ENCODE results near the gene RTF1.
A peak's percentile ranks its signal among the peaks of the same experiment; 100 is the strongest.
"Not testable (repeated sequence)": the region's sequence is repeated elsewhere in the genome, so short reads cannot be mapped to it uniquely, and the experiment has no call there.

RTF1 gene

GRCh38 chr15:41416742-41417417, at the start of gene RTF1:
TSS of gene RTF1 (plus strand) at chr15:41417095. CDS start at chr15:41417116, 21 bp downstream.
- no peak for DNase-seq (ENCODE audit: low read depth, low spot score)
- H3K27ac ChIP-seq, result no peak within 1 kb of the TSS; the same call in 1 of the 2 replicates
- no peaks in the 10 kb centered on the region for H3K9me3 ChIP-seq (ENCODE audit: low read depth, low read length)
- H3K4me3 ChIP-seq, result peak within 1 kb of the TSS; percentile 99
- no peak for TF ChIP-seq FOXP2 (optimal IDR thresholded peaks at IDR 0.05; ENCODE audit: control extremely low read depth, extremely low read length, insufficient read depth)
- peak; percentile 97 for TF ChIP-seq POLR2AphosphoS5 (IDR thresholded peaks at IDR 0.05; ENCODE audit: borderline replicate concordance, low read depth, low read length)
- no peaks in the 10 kb centered on the region for H3K36me3 ChIP-seq (ENCODE audit: insufficient read depth, low read length)
- H3K9ac ChIP-seq (ENCODE audit: insufficient read length), result peak within 1 kb of the TSS; percentile 96

GRCh38 chr15:41367418-41367817, 49.5 kb upstream of the RTF1 start:
- no peaks in the 10 kb centered on the region for H3K9me3 ChIP-seq (ENCODE audit: low read depth, low read length)
- H3K4me3 ChIP-seq, result no peak overlapping the region
- DNase-seq (ENCODE audit: low read depth, low spot score), result no peak
- peaks cover 92% of the 10 kb centered on the region for H3K36me3 ChIP-seq (ENCODE audit: insufficient read depth, low read length)
- TF ChIP-seq POLR2AphosphoS5 (IDR thresholded peaks at IDR 0.05; ENCODE audit: borderline replicate concordance, low read depth, low read length) (no peak), EZH2 (IDR thresholded peaks at IDR 0.05) (no peak), FOXP2 (optimal IDR thresholded peaks at IDR 0.05; ENCODE audit: control extremely low read depth, extremely low read length, insufficient read depth) (no peak)
- no peak overlapping the region for H3K27ac ChIP-seq
- no peak overlapping the region for H3K9ac ChIP-seq (ENCODE audit: insufficient read length)

GRCh38 chr15:41377978-41378377, 38.9 kb upstream of the RTF1 start:
- no peak overlapping the region for H3K4me3 ChIP-seq
- no peak for TF ChIP-seq POLR2AphosphoS5 (IDR thresholded peaks at IDR 0.05; ENCODE audit: borderline replicate concordance, low read depth, low read length)
- TF ChIP-seq FOXP2 (optimal IDR thresholded peaks at IDR 0.05; ENCODE audit: control extremely low read depth, extremely low read length, insufficient read depth), result no peak
- no peak for TF ChIP-seq EZH2 (IDR thresholded peaks at IDR 0.05)
- no peak overlapping the region for H3K9ac ChIP-seq (ENCODE audit: insufficient read length)
- DNase-seq (ENCODE audit: low read depth, low spot score), result no peak
- no peaks in the 10 kb centered on the region for H3K9me3 ChIP-seq (ENCODE audit: low read depth, low read length)
- peaks cover 73% of the 10 kb centered on the region for H3K36me3 ChIP-seq (ENCODE audit: insufficient read depth, low read length)
- no peak overlapping the region for H3K27ac ChIP-seq

- not testable (repeated sequence) for H3K9ac ChIP-seq (ENCODE audit: insufficient read length); DNase-seq (ENCODE audit: low read depth, low spot score); H3K9me3 ChIP-seq (ENCODE audit: low read depth, low read length); H3K27ac ChIP-seq; H3K4me3 ChIP-seq
- peaks cover 22% of the 10 kb centered on the region for H3K36me3 ChIP-seq (ENCODE audit: insufficient read depth, low read length)
These were observed 32.7 kb upstream of the RTF1 start for GRCh38 chr15:41383974-41384749.

GRCh38 chr15:41387646-41388045, 29.2 kb upstream of the RTF1 start:
- no peaks in the 10 kb centered on the region for H3K9me3 ChIP-seq (ENCODE audit: low read depth, low read length)
- H3K4me3 ChIP-seq, result no peak overlapping the region
- no peak for TF ChIP-seq POLR2AphosphoS5 (IDR thresholded peaks at IDR 0.05; ENCODE audit: borderline replicate concordance, low read depth, low read length)
- TF ChIP-seq EZH2 (IDR thresholded peaks at IDR 0.05), result no peak
- TF ChIP-seq FOXP2 (optimal IDR thresholded peaks at IDR 0.05; ENCODE audit: control extremely low read depth, extremely low read length, insufficient read depth), result no peak
- H3K36me3 ChIP-seq (ENCODE audit: insufficient read depth, low read length), result no peaks in the 10 kb centered on the region
- H3K9ac ChIP-seq (ENCODE audit: insufficient read length), result no peak overlapping the region
- H3K27ac ChIP-seq, result peak overlapping the region; percentile 17; the same call in 1 of the 2 replicates
- DNase-seq (ENCODE audit: low read depth, low spot score), result no peak

GRCh38 chr15:41392659-41393058, 24.2 kb upstream of the RTF1 start:
- H3K9me3 ChIP-seq (ENCODE audit: low read depth, low read length), result no peaks in the 10 kb centered on the region
- no peak overlapping the region for H3K4me3 ChIP-seq
- no peak overlapping the region for H3K27ac ChIP-seq
- no peak overlapping the region for H3K9ac ChIP-seq (ENCODE audit: insufficient read length)
- peaks cover 8% of the 10 kb centered on the region; the same call in 1 of the 2 replicates for H3K36me3 ChIP-seq (ENCODE audit: insufficient read depth, low read length)
- TF ChIP-seq EZH2 (IDR thresholded peaks at IDR 0.05) (no peak), FOXP2 (optimal IDR thresholded peaks at IDR 0.05; ENCODE audit: control extremely low read depth, extremely low read length, insufficient read depth) (no peak), POLR2AphosphoS5 (IDR thresholded peaks at IDR 0.05; ENCODE audit: borderline replicate concordance, low read depth, low read length) (no peak)
- no peak for DNase-seq (ENCODE audit: low read depth, low spot score)

- DNase-seq (ENCODE audit: low read depth, low spot score), result no peak
- no peak for TF ChIP-seq FOXP2 (optimal IDR thresholded peaks at IDR 0.05; ENCODE audit: control extremely low read depth, extremely low read length, insufficient read depth)
- no peak for TF ChIP-seq POLR2AphosphoS5 (IDR thresholded peaks at IDR 0.05; ENCODE audit: borderline replicate concordance, low read depth, low read length)
- TF ChIP-seq EZH2 (IDR thresholded peaks at IDR 0.05), result no peak
- peaks cover 8% of the 10 kb centered on the region; the same call in 1 of the 2 replicates for H3K36me3 ChIP-seq (ENCODE audit: insufficient read depth, low read length)
These were observed 22.0 kb upstream of the RTF1 start for GRCh38 chr15:41394924-41395323.

GRCh38 chr15:41396111-41396510, 20.8 kb upstream of the RTF1 start:
- no peak for DNase-seq (ENCODE audit: low read depth, low spot score)
- H3K36me3 ChIP-seq (ENCODE audit: insufficient read depth, low read length), result peaks cover 8% of the 10 kb centered on the region; the same call in 1 of the 2 replicates

More at GRCh38 chr15:41394924-41395323, 22.0 kb upstream of the RTF1 start:
- Histone ChIP-seq H3K9me3 (ENCODE audit: low read depth, low read length) (no peaks in the 10 kb centered on the region), H3K27ac (no peak overlapping the region), H3K9ac (ENCODE audit: insufficient read length) (no peak overlapping the region), H3K4me3 (no peak overlapping the region)

More at GRCh38 chr15:41396111-41396510, 20.8 kb upstream of the RTF1 start:
- TF ChIP-seq FOXP2 (optimal IDR thresholded peaks at IDR 0.05; ENCODE audit: control extremely low read depth, extremely low read length, insufficient read depth), result no peak
- TF ChIP-seq EZH2 (IDR thresholded peaks at IDR 0.05), result no peak
- TF ChIP-seq POLR2AphosphoS5 (IDR thresholded peaks at IDR 0.05; ENCODE audit: borderline replicate concordance, low read depth, low read length), result no peak
- H3K9me3 ChIP-seq (ENCODE audit: low read depth, low read length), result no peaks in the 10 kb centered on the region
- H3K9ac ChIP-seq (ENCODE audit: insufficient read length), result no peak overlapping the region
- H3K27ac ChIP-seq, result no peak overlapping the region
- no peak overlapping the region for H3K4me3 ChIP-seq

Measured in SK-N-MC (cell line).